Psoas muscle (tissue), 8 donors: ENCODE data around the gene NRP1. TPM values are rescaled to one million over a fixed set of nuclear protein-coding genes. Genes with fewer than 3 reads are reported as not detected.
"Not testable (repeated sequence)": the region's sequence is repeated elsewhere in the genome, so short reads cannot be mapped to it uniquely, and the experiment has no call there.

ENCODE experiments used
- ATAC-seq, 4 donors: fragments of 200-7000 bp; cut with Tn5 transposase; one replicate each; pipeline ENCODE4 v1.9.1; 2020; ENCODE audit warnings: moderate library complexity in 3 of 4, mild to moderate bottlenecking in 2 of 4
- DNase-seq, 2 donors: peaks; one replicate each; pipeline ENCODE4 v3.0.0-alpha.2; 2020
- H3K27ac ChIP-seq: fragments of 200-600 bp; one replicate; pipeline ENCODE4 v1.8.0; 2022
- H3K27me3 ChIP-seq, 3 donors: fragments of 200-600 bp in 1 of 3; one replicate each; pipeline versions ENCODE4 v1.6.1 to v1.8.0; 2013 to 2022; ENCODE audit warnings: low read length in 2 of 3, mild to moderate bottlenecking in 2 of 3, moderate library complexity in 1 of 3; ENCODE audit not compliant: insufficient read depth in 3 of 3
- H3K36me3 ChIP-seq, 2 donors: fragments of 200-600 bp in 1 of 2; one replicate each; pipeline versions ENCODE4 v1.6.1 to v1.8.0; 2013 to 2022; ENCODE audit warnings: low read depth in 1 of 2, mild to moderate bottlenecking in 1 of 2, moderate library complexity in 1 of 2; ENCODE audit not compliant: insufficient read depth in 1 of 2
- H3K4me1 ChIP-seq: fragments of 200-600 bp; one replicate; pipeline ENCODE4 v1.8.0; 2022
- H3K4me3 ChIP-seq: fragments of 200-600 bp; one replicate; pipeline ENCODE4 v1.8.0; 2022; ENCODE audit warnings: mild to moderate bottlenecking
- H3K9me3 ChIP-seq: fragments of 200-600 bp; one replicate; pipeline ENCODE4 v1.8.0; 2022
- WGBS, 3 donors: extraction: QIAGEN DNeasy Blood & Tissue Kit; methylation state at CpG; one replicate each; pipeline versions ENCODE4 v1.1.6 to v1.1.7; 2013; 5-methylcytosine and 5-hydroxymethylcytosine counted together
- intact Hi-C, 2 donors: fragments of 100-400 bp; cut with DNase I; formaldehyde crosslinking; loops; one replicate each; pipeline versions ENCODE4 v1.11.0 to v1.14.2; 2022
- polyA plus RNA-seq, 3 donors: library from polyadenylated mRNA; stranded (reverse); fragments of 200-250 nt; gene quantifications; one replicate each; pipeline ENCODE4 v1.2.3, GENCODE V29; 2013
- total RNA-seq, 4 donors: library from RNA; stranded (reverse); fragmentation: NEBNext Ultra II Directional in 2 of 4; extraction: Animal tissue kit (Norgen Biotek cat#: 25700) in 2 of 4; gene quantifications; one replicate each; pipeline versions ENCODE4 v1.2.1 to v1.2.4, GENCODE V29; 2021 to 2023
- TF ChIP-seq, protein P1 (sequence below): fragments of 200-600 bp; IDR thresholded peaks from one replicate; pipeline ENCODE4 v1.8.0; 2022; ENCODE audit warnings: antibody characterized with exemption
- donor health status: healthy with polysubstance abuse.
- donor health status: DM: no; HTN: no; CAD: no; lungs with moderate emphysema.
- donor health status: Bipolar disorder and iron deficiency.
- donor health status: healthy.
- donor health status: DM: yes; HTN: yes; CAD: no.
- donor health status: DM: no; HTN: no; CAD: no.
- donor health status: DM: no; HTN: no; CAD: no.
- donor health status: DM: yes; HTN: yes; CAD: no.

The NRP1 gene
- total and polyA plus RNA-seq, 7 donors: 10.9 to 54.8 (median 31.2) TPM

DNA sequence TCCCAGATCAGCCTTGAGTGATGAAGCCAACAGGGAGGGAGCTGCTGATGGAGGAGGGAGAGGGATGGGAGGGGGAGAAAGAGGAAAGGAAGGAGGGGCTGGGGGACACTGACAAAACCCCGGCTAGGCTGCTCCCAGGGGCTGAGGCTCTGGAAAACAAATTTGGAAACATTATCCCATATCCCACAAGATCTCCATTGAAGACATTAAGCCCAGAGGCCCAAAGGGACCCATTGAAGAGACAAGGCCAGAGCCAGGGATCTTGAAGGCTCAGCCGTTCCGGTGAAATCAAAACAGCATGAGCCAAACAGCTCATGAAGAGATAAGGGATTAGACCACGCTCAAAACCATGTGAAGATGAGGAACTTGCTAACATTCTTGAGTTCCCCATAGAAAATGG, 192.2 kb downstream of the NRP1 start:
- Histone ChIP-seq H3K4me1 (no peaks in the 10 kb centered on the region), H3K9me3 (no peaks in the 10 kb centered on the region), H3K36me3 (no peaks in the 10 kb centered on the region), H3K4me3 (no peak overlapping the region), H3K27me3 (peaks cover 0 to under 1% (median 0%) of the 10 kb centered on the region in 3 donors), H3K27ac (no peak overlapping the region)
- intact Hi-C loops: no loop called here
- 31 to 42% (median 40%) methylated on average over 4 of the region's 4 CpGs for WGBS, 3 donors
- TF ChIP-seq, protein P1, sequence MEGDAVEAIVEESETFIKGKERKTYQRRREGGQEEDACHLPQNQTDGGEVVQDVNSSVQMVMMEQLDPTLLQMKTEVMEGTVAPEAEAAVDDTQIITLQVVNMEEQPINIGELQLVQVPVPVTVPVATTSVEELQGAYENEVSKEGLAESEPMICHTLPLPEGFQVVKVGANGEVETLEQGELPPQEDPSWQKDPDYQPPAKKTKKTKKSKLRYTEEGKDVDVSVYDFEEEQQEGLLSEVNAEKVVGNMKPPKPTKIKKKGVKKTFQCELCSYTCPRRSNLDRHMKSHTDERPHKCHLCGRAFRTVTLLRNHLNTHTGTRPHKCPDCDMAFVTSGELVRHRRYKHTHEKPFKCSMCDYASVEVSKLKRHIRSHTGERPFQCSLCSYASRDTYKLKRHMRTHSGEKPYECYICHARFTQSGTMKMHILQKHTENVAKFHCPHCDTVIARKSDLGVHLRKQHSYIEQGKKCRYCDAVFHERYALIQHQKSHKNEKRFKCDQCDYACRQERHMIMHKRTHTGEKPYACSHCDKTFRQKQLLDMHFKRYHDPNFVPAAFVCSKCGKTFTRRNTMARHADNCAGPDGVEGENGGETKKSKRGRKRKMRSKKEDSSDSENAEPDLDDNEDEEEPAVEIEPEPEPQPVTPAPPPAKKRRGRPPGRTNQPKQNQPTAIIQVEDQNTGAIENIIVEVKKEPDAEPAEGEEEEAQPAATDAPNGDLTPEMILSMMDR: no peak
- ATAC-seq (no peak), DNase-seq (no peak)

DNA sequence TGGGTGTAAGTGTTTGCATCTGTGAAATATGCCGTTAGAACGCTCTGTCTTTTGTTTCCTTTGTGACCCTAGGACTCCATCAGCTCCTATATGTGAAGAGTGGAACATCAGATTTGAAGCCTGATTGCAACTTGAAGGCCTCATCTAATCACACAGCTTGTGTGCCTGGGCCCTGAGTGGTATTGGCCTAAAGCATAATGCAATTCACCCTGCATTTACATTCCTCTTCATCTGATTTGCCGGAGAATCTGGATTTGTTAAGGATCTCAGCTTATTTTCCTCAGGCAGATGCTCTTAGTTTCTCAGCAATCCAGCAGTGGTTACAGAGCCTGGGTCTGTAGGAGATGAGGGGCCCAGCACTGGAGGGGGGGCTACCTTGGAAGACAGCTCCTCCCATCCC, 193.2 kb downstream of the NRP1 start:
- H3K9me3 ChIP-seq: no peaks in the 10 kb centered on the region
- no peak overlapping the region for H3K27ac ChIP-seq
- no peaks in the 10 kb centered on the region for H3K4me1 ChIP-seq
- ATAC-seq (no peak), DNase-seq (no peak)
- intact Hi-C loops: no loop called here
- WGBS, 3 donors: 58 to 66% (median 62%) methylated on average over 3 of the region's 3 CpGs
- peaks cover 0 to 5% (median 2%) of the 10 kb centered on the region in 3 donors for H3K27me3 ChIP-seq
- no peak overlapping the region for H3K4me3 ChIP-seq
- TF ChIP-seq, protein P1: no peak
- H3K36me3 ChIP-seq: no peaks in the 10 kb centered on the region

DNA sequence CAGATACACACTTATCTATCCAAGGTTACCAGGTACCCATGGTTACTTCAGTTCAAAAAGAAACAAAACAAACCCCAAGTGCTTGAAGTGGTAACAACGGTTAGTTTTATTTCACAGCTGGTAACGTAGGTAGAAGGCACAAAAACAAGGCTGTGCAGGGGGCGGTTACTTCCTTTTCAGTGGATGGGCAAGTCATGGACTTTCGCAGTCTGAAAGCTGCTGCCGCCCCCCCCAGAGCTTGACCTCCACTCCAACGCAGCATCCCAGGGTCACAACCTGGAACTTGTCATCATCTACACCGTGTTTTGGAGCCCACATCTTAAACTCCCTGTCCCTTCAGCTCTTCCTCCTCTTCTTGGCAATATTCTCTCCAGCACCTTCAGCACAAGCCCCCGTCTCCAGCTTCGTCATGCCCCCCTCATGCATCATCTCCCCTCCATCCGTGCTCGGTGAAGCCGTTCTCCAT, 195.3 kb downstream of the NRP1 start:
- WGBS, 3 donors: 76 to 90% (median 78%) methylated on average over 12 of the region's 12 CpGs
- TF ChIP-seq, protein P1: no peak
- ATAC-seq (no peak), DNase-seq (no peak)
- Histone ChIP-seq H3K4me1 (no peaks in the 10 kb centered on the region), H3K27me3 (peaks cover 0 to 5% (median 2%) of the 10 kb centered on the region in 3 donors), H3K4me3 (no peak overlapping the region), H3K9me3 (no peaks in the 10 kb centered on the region), H3K36me3 (no peaks in the 10 kb centered on the region), H3K27ac (no peak overlapping the region)
- intact Hi-C loops: no loop called here

DNA sequence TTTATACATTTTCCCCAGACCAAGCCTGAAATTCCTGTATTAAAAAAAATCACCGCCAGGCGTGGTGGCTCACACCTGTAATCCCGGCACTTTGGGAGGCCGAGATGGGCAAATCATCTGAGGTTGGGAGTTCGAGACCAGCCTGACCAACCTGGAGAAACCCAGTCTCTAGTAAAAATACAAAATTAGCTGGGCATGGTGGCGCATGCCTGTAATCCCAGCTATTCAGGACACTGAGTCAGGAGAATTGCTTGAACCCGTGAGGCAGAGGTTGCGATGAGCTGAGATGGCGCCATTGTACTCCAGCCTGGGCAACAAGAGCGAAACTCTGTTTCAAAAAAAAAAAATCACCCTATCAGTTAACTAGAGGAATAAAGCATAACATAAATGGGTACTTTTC, 195.8 kb downstream of the NRP1 start:
- ATAC-seq, H3K4me1 ChIP-seq, intact Hi-C loops, H3K27me3 ChIP-seq, H3K27ac ChIP-seq, H3K36me3 ChIP-seq, H3K9me3 ChIP-seq, DNase-seq, H3K4me3 ChIP-seq: not testable (repeated sequence)
- 86 to 92% (median 86%) methylated on average over 10 of the region's 10 CpGs for WGBS, 3 donors

DNA sequence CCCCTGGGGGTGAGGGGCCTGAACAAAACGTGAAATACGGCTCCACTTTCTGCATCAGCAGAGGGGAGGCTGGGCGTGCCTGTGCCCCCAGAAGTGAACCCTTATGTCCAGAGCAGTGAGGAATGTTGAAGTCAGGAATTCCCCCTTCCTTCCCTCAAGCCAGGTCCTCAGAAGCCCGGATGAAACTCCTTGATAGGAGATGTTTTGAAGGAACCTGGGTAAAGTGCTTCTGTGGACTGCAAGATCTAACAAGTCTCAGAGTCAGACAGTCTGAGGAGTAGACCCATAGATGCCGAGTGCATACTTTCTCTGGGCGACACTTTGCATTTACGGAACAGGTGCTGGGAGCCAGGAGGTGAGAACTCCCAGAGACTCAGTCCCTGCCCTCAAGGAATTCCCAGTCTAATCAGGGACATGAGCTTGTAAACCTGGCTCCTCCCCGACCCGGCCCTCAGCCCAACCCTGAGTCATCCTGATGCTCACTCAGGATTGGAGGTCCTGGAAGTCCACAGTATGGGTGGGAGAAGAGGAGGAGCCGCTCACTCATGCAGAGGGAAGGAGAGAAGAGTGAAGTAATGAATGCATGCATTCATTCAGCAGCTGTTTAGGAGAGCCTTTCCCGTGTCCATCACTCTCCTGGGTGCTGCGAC, 197.0 kb downstream of the NRP1 start:
- Histone ChIP-seq H3K9me3 (no peaks in the 10 kb centered on the region), H3K36me3 (no peaks in the 10 kb centered on the region), H3K27ac (no peak overlapping the region), H3K4me3 (no peak overlapping the region), H3K27me3 (peaks cover 0 to 5% (median 2%) of the 10 kb centered on the region in 3 donors), H3K4me1 (no peaks in the 10 kb centered on the region)
- ATAC-seq (no peak), DNase-seq (no peak)
- intact Hi-C loops: no loop called here
- WGBS, 3 donors: 90 to 96% (median 90%) methylated on average over 12 of the region's 12 CpGs
- TF ChIP-seq, protein P1: no peak
